Measurements from ENCODE around the gene CRADD.

- TF ChIP-seq BRCA1 (IDR thresholded peaks at IDR 0.05; ENCODE audit: low read depth, low read length) (no peak), POLR2A (IDR thresholded peaks at IDR 0.05; ENCODE audit: low read depth, low read length) (no peak), CREM (IDR thresholded peaks at IDR 0.05; ENCODE audit: low read depth) (no peak), TBL1XR1 (IDR thresholded peaks at IDR 0.05; ENCODE audit: low read depth, low read length) (no peak)
- TF ChIP-seq, protein P1, sequence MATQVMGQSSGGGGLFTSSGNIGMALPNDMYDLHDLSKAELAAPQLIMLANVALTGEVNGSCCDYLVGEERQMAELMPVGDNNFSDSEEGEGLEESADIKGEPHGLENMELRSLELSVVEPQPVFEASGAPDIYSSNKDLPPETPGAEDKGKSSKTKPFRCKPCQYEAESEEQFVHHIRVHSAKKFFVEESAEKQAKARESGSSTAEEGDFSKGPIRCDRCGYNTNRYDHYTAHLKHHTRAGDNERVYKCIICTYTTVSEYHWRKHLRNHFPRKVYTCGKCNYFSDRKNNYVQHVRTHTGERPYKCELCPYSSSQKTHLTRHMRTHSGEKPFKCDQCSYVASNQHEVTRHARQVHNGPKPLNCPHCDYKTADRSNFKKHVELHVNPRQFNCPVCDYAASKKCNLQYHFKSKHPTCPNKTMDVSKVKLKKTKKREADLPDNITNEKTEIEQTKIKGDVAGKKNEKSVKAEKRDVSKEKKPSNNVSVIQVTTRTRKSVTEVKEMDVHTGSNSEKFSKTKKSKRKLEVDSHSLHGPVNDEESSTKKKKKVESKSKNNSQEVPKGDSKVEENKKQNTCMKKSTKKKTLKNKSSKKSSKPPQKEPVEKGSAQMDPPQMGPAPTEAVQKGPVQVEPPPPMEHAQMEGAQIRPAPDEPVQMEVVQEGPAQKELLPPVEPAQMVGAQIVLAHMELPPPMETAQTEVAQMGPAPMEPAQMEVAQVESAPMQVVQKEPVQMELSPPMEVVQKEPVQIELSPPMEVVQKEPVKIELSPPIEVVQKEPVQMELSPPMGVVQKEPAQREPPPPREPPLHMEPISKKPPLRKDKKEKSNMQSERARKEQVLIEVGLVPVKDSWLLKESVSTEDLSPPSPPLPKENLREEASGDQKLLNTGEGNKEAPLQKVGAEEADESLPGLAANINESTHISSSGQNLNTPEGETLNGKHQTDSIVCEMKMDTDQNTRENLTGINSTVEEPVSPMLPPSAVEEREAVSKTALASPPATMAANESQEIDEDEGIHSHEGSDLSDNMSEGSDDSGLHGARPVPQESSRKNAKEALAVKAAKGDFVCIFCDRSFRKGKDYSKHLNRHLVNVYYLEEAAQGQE (IDR thresholded peaks at IDR 0.05; ENCODE audit: low read depth, low read length) = no peak
These were observed 71.7 kb downstream of the CRADD start for GRCh38 chr12:93748672-93749383.

Measured in GM12878 (cell line).